Astrocyte (in vitro differentiated cells and primary cell): ENCODE measurements around the gene UAP1L1. TPM values are rescaled to one million over a fixed set of nuclear protein-coding genes. Genes with fewer than 3 reads are reported as not detected.
A peak's percentile ranks its signal among the peaks of the same experiment; 100 is the strongest.

ENCODE experiments used
- DNase-seq: peaks from one replicate; pipeline ENCODE4 v3.0.0-alpha.2; 2010; ENCODE audit warnings: low read depth
- FAIRE-seq: peaks from 2 replicates; lab custom pipeline; 2011; peaks lifted over from hg19 to GRCh38; lab: Jason Lieb, UNC
- H2AFZ ChIP-seq: 2 replicates; pipeline ENCODE4 v1.6.0; 2012; ENCODE audit warnings: low read depth, low read length, inconsistent platforms
- H3K27ac ChIP-seq: 2 replicates; pipeline ENCODE4 v1.5.1; 2011; ENCODE audit warnings: low read depth, low read length, inconsistent platforms
- H3K27me3 ChIP-seq: 2 replicates; pipeline ENCODE4 v1.6.0; 2011; ENCODE audit warnings: low read length, inconsistent platforms; ENCODE audit not compliant: insufficient read depth
- H3K36me3 ChIP-seq: 2 replicates; pipeline ENCODE4 v1.5.1; 2011; ENCODE audit warnings: low read length, inconsistent platforms; ENCODE audit not compliant: insufficient read depth
- H3K4me1 ChIP-seq: 2 replicates; pipeline ENCODE4 v1.5.1; 2011; ENCODE audit warnings: low read length, inconsistent platforms; ENCODE audit not compliant: insufficient read depth
- H3K4me2 ChIP-seq: 2 replicates; pipeline ENCODE4 v1.6.0; 2012; ENCODE audit warnings: low read length, inconsistent platforms
- H3K4me3 ChIP-seq: 2 replicates; pipeline ENCODE4 v1.5.1; 2011; ENCODE audit warnings: low read depth, mild to moderate bottlenecking, low read length, inconsistent platforms; ENCODE audit not compliant: insufficient read depth
- H3K79me2 ChIP-seq: 2 replicates; pipeline ENCODE4 v1.6.0; 2012; ENCODE audit warnings: mild to moderate bottlenecking, low read length, inconsistent platforms; ENCODE audit not compliant: insufficient read depth
- H3K9ac ChIP-seq: 2 replicates; pipeline ENCODE4 v1.6.0; 2012; ENCODE audit warnings: mild to moderate bottlenecking, low read length, inconsistent platforms
- H3K9me3 ChIP-seq: 2 replicates; pipeline ENCODE4 v1.5.1; 2012; ENCODE audit warnings: low read depth, mild to moderate bottlenecking, low read length, inconsistent platforms; ENCODE audit not compliant: insufficient read depth
- H4K20me1 ChIP-seq: 2 replicates; pipeline ENCODE4 v1.6.0; 2012; ENCODE audit warnings: low read length, inconsistent platforms; ENCODE audit not compliant: insufficient read depth
- H3K27ac Mint-ChIP-seq: one replicate; pipeline ENCODE4 v1.8.0; 2021; ENCODE audit warnings: mild to moderate bottlenecking, mixed read lengths; ENCODE audit not compliant: unreplicated experiment
- H3K27me3 Mint-ChIP-seq: one replicate; pipeline ENCODE4 v1.8.0; 2021; ENCODE audit warnings: low read depth, mixed read lengths; ENCODE audit not compliant: unreplicated experiment
- H3K36me3 Mint-ChIP-seq: one replicate; pipeline ENCODE4 v1.8.0; 2021; ENCODE audit warnings: low read depth, mixed read lengths; ENCODE audit not compliant: unreplicated experiment
- H3K4me1 Mint-ChIP-seq: one replicate; pipeline ENCODE4 v1.8.0; 2021; ENCODE audit warnings: low read depth, mixed read lengths; ENCODE audit not compliant: unreplicated experiment
- H3K4me3 Mint-ChIP-seq: one replicate; pipeline ENCODE4 v1.8.0; 2021; ENCODE audit warnings: mild to moderate bottlenecking, moderate library complexity, mixed read lengths; ENCODE audit not compliant: unreplicated experiment
- H3K9me3 Mint-ChIP-seq: one replicate; pipeline ENCODE4 v1.8.0; 2021; ENCODE audit warnings: mild to moderate bottlenecking, mixed read lengths; ENCODE audit not compliant: unreplicated experiment
- EZH2 ChIP-seq: IDR thresholded peaks from 2 replicates; pipeline ENCODE4 v1.6.1; 2012; ENCODE audit warnings: mild to moderate bottlenecking, low read length, inconsistent platforms; ENCODE audit not compliant: insufficient read depth
- total RNA-seq: library from RNA; stranded (reverse); gene quantifications from 2 replicates; pipeline ENCODE4 v1.2.1, GENCODE V29; 2021
- TF ChIP-seq, protein P1 (sequence below): IDR thresholded peaks from 2 replicates; pipeline ENCODE4 v1.5.1; 2011; ENCODE audit warnings: low read depth, mild to moderate bottlenecking, inconsistent platforms, low read length, moderate library complexity; ENCODE audit not compliant: insufficient read depth

UAP1L1 gene
- total RNA-seq, 1 donor from 2014 or later: 4.0 TPM

DNA sequence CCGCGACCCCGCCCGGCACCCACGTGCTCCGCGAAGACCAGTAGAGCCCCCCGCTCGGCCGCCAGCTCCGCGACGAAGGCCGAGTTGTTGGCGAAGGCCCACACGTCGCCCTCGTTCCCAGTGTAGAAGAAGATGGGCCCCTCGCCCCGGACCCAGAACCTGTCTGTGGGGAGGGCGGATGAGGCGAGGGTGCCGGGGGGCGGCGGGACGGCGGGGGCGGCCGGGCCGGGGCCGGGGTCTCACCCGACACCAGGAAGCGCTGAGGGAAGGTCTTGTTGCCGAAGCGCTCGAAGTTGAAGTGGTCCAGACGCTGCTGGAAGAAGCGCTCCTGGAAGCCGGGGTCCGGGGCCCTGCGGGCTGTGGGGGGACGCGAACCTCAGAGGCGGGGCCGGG is 36.9 kb downstream of the UAP1L1 start:
- H3K4me2 ChIP-seq: peak overlapping the region; percentile 80
- TF ChIP-seq, protein P1, sequence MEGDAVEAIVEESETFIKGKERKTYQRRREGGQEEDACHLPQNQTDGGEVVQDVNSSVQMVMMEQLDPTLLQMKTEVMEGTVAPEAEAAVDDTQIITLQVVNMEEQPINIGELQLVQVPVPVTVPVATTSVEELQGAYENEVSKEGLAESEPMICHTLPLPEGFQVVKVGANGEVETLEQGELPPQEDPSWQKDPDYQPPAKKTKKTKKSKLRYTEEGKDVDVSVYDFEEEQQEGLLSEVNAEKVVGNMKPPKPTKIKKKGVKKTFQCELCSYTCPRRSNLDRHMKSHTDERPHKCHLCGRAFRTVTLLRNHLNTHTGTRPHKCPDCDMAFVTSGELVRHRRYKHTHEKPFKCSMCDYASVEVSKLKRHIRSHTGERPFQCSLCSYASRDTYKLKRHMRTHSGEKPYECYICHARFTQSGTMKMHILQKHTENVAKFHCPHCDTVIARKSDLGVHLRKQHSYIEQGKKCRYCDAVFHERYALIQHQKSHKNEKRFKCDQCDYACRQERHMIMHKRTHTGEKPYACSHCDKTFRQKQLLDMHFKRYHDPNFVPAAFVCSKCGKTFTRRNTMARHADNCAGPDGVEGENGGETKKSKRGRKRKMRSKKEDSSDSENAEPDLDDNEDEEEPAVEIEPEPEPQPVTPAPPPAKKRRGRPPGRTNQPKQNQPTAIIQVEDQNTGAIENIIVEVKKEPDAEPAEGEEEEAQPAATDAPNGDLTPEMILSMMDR: no peak
- TF ChIP-seq EZH2: no peak
- no peak for FAIRE-seq
- no peaks in the 10 kb centered on the region for H3K36me3 ChIP-seq
- peaks cover 3% of the 10 kb centered on the region for H3K36me3 Mint-ChIP-seq
- H3K27me3 Mint-ChIP-seq: no peaks in the 10 kb centered on the region
- H3K27ac ChIP-seq: no peak overlapping the region
- no peaks in the 10 kb centered on the region for H3K4me1 Mint-ChIP-seq
- H3K4me3 Mint-ChIP-seq: no peak overlapping the region
- H4K20me1 ChIP-seq: no peaks in the 10 kb centered on the region
- H3K79me2 ChIP-seq: no peaks in the 10 kb centered on the region
- peak overlapping the region; percentile 56 for H2AFZ ChIP-seq
- no peaks in the 10 kb centered on the region for H3K27me3 ChIP-seq
- DNase-seq: no peak
- no peak overlapping the region for H3K27ac Mint-ChIP-seq
- H3K4me3 ChIP-seq: peak overlapping the region; percentile 44
- no peaks in the 10 kb centered on the region for H3K4me1 ChIP-seq
- no peaks in the 10 kb centered on the region for H3K9me3 Mint-ChIP-seq
- no peak overlapping the region for H3K9ac ChIP-seq
- H3K9me3 ChIP-seq: no peaks in the 10 kb centered on the region

GRCh38 chr9:137114613-137115393 is 37.5 kb downstream of the UAP1L1 start, which contains the start of gene DPP7:
Gene DPP7, minus strand, starts transcription at chr9:137114733. Its CDS starts 20 bp downstream, at chr9:137114713.
- no peak within 1 kb of the TSS for H3K27ac Mint-ChIP-seq
- H3K79me2 ChIP-seq: no peaks in the 10 kb centered on the region
- no peaks in the 10 kb centered on the region for H3K27me3 Mint-ChIP-seq
- no peaks in the 10 kb centered on the region for H3K9me3 ChIP-seq
- H3K9ac ChIP-seq: no peak within 1 kb of the TSS
- peak within 1 kb of the TSS; percentile 54 for H3K4me3 Mint-ChIP-seq
- H3K36me3 Mint-ChIP-seq: peaks cover 7% of the 10 kb centered on the region
- no peak for DNase-seq
- FAIRE-seq: no peak
- H4K20me1 ChIP-seq: no peaks in the 10 kb centered on the region
- no peaks in the 10 kb centered on the region for H3K9me3 Mint-ChIP-seq
- no peaks in the 10 kb centered on the region for H3K27me3 ChIP-seq
- no peaks in the 10 kb centered on the region for H3K4me1 ChIP-seq
- no peak for TF ChIP-seq EZH2
- TF ChIP-seq, protein P1: no peak
- H3K4me3 ChIP-seq: peak within 1 kb of the TSS; percentile 44
- H3K36me3 ChIP-seq: no peaks in the 10 kb centered on the region
- no peak within 1 kb of the TSS for H3K27ac ChIP-seq
- peak within 1 kb of the TSS; percentile 56 for H2AFZ ChIP-seq
- H3K4me2 ChIP-seq: peak within 1 kb of the TSS; percentile 80
- H3K4me1 Mint-ChIP-seq: no peaks in the 10 kb centered on the region

GRCh38 chr9:137115394-137116026 is 38.2 kb downstream of the UAP1L1 start:
- Mint-ChIP-seq H3K4me1 (no peaks in the 10 kb centered on the region), H3K27me3 (no peaks in the 10 kb centered on the region), H3K9me3 (no peaks in the 10 kb centered on the region), H3K27ac (no peak overlapping the region), H3K4me3 (no peak overlapping the region), H3K36me3 (peaks cover 7% of the 10 kb centered on the region)
- Histone ChIP-seq H3K4me3 (no peak overlapping the region), H4K20me1 (no peaks in the 10 kb centered on the region), H3K27me3 (no peaks in the 10 kb centered on the region), H3K9ac (no peak overlapping the region), H2AFZ (no peak overlapping the region), H3K36me3 (no peaks in the 10 kb centered on the region), H3K79me2 (no peaks in the 10 kb centered on the region), H3K9me3 (no peaks in the 10 kb centered on the region), H3K4me2 (no peak overlapping the region), H3K4me1 (no peaks in the 10 kb centered on the region), H3K27ac (no peak overlapping the region)
- DNase-seq: no peak
- FAIRE-seq: no peak
- TF ChIP-seq, protein P1: no peak
- no peak for TF ChIP-seq EZH2
